IMR-90 (cell line): Measurements from ENCODE around the gene SNRNP70.

Experiments used
- POLR2A ChIP-seq: IDR thresholded peaks from 2 replicates; pipeline ENCODE4 v1.6.1; 2012; ENCODE audit warnings: mild to moderate bottlenecking, low read depth, low read length
- USF2 ChIP-seq: fragments of 150-350 bp; IDR thresholded peaks from 2 replicates; pipeline ENCODE4 v1.6.1; 2017; ENCODE audit warnings: mild to moderate bottlenecking, antibody characterized with exemption, low read length, low read depth
- TF ChIP-seq, protein P1 (sequence below): conservative IDR thresholded peaks from 2 replicates; pipeline ENCODE4 v1.5.1; 2012; ENCODE audit warnings: mild to moderate bottlenecking, low read depth, low read length, improper control_type of control experiment

- TF ChIP-seq, protein P1, sequence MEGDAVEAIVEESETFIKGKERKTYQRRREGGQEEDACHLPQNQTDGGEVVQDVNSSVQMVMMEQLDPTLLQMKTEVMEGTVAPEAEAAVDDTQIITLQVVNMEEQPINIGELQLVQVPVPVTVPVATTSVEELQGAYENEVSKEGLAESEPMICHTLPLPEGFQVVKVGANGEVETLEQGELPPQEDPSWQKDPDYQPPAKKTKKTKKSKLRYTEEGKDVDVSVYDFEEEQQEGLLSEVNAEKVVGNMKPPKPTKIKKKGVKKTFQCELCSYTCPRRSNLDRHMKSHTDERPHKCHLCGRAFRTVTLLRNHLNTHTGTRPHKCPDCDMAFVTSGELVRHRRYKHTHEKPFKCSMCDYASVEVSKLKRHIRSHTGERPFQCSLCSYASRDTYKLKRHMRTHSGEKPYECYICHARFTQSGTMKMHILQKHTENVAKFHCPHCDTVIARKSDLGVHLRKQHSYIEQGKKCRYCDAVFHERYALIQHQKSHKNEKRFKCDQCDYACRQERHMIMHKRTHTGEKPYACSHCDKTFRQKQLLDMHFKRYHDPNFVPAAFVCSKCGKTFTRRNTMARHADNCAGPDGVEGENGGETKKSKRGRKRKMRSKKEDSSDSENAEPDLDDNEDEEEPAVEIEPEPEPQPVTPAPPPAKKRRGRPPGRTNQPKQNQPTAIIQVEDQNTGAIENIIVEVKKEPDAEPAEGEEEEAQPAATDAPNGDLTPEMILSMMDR = no peak
- TF ChIP-seq USF2 (no peak), POLR2A (no peak)
Observed at GRCh38 chr19:49109051-49109450, 23.8 kb downstream of the SNRNP70 start.
